Left ventricle myocardium inferior (tissue), 1 donor: ENCODE data around the gene MT1M. TPM values are rescaled to one million over a fixed set of nuclear protein-coding genes. Genes with fewer than 3 reads are reported as not detected.
A peak's percentile ranks its signal among the peaks of the same experiment; 100 is the strongest.

ENCODE experiments used
- DNase-seq: peaks from one replicate; pipeline ENCODE4 v3.0.0-alpha.2; 2020
- H3K27ac ChIP-seq: fragments of 200-600 bp; replicated peaks from 2 replicates; pipeline ENCODE4 v1.8.0; 2021
- H3K27me3 ChIP-seq: fragments of 200-600 bp; 2 replicates; pipeline ENCODE4 v1.8.0; 2021; ENCODE audit warnings: low read depth
- H3K36me3 ChIP-seq: fragments of 200-600 bp; 2 replicates; pipeline ENCODE4 v1.8.0; 2021
- H3K4me1 ChIP-seq: fragments of 200-600 bp; 2 replicates; pipeline ENCODE4 v1.8.0; 2021
- H3K4me3 ChIP-seq: fragments of 200-600 bp; 2 replicates; pipeline ENCODE4 v1.8.0; 2021; ENCODE audit warnings: mild to moderate bottlenecking, moderate library complexity
- H3K9me3 ChIP-seq: fragments of 200-600 bp; replicated peaks from 2 replicates; pipeline ENCODE4 v1.8.0; 2021
- intact Hi-C: fragments of 100-400 bp; cut with micrococcal nuclease; formaldehyde crosslinking; loops from one replicate; pipeline ENCODE4 v1.11.0; 2022
- total RNA-seq: library from RNA; stranded (reverse); fragmentation: NEBNext Ultra II Directional; extraction: Animal tissue kit (Norgen Biotek cat#: 25700); gene quantifications from one replicate; pipeline ENCODE4 v1.2.1, GENCODE V29; 2021
- TF ChIP-seq, protein P1 (sequence below): fragments of 200-600 bp; IDR thresholded peaks from 2 replicates; pipeline ENCODE4 v1.8.0; 2021; ENCODE audit warnings: antibody characterized with exemption, mild to moderate bottlenecking, borderline replicate concordance
- donor health status: DM: no; HTN: yes; CAD: no; lungs with severe emphysema.

MT1M gene
- total RNA-seq, 1 donor from 2014 or later, result 3.1 TPM

DNA sequence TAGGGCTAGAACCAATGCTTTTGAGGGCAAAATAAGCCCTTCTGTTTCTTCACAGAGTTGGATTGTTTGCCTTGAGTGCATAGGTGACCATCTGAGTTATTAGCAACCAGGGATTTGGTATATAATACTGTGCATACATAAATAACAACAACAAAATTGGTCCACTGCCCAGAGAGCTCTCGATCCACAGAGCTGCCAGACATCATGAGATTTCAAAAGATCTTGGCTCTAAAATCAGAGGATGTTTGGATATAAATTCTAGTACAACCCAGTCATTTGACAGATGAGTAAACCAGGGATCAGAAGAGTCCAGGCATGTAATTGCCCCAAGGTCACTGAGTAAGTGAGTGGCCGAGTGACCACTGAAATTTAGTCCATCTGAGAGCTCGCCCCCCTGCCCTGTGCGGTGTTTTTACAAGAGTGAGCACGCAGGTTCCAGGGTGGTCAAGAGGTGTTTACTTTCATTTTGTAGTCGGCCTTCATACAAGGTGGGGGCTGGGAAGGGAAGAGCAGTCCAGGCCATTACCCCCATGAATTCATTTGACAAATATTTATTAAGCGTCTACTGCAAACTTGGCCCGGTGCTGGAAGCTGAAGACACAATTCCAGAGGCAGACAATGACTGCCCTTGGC, 25.9 kb upstream of the MT1M start:
- H3K27ac ChIP-seq, result peak overlapping the region; percentile 95
- DNase-seq, result no peak
- H3K36me3 ChIP-seq, result no peaks in the 10 kb centered on the region
- H3K4me3 ChIP-seq, result peak overlapping the region; percentile 22
- TF ChIP-seq, protein P1, sequence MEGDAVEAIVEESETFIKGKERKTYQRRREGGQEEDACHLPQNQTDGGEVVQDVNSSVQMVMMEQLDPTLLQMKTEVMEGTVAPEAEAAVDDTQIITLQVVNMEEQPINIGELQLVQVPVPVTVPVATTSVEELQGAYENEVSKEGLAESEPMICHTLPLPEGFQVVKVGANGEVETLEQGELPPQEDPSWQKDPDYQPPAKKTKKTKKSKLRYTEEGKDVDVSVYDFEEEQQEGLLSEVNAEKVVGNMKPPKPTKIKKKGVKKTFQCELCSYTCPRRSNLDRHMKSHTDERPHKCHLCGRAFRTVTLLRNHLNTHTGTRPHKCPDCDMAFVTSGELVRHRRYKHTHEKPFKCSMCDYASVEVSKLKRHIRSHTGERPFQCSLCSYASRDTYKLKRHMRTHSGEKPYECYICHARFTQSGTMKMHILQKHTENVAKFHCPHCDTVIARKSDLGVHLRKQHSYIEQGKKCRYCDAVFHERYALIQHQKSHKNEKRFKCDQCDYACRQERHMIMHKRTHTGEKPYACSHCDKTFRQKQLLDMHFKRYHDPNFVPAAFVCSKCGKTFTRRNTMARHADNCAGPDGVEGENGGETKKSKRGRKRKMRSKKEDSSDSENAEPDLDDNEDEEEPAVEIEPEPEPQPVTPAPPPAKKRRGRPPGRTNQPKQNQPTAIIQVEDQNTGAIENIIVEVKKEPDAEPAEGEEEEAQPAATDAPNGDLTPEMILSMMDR, result no peak
- H3K27me3 ChIP-seq, result no peaks in the 10 kb centered on the region
- intact Hi-C loops, result loop anchor here (10.0 kb wide), 1 partner anchor 92 kb away; no protein-coding TSS in a partner anchor
- peaks cover 57% of the 10 kb centered on the region for H3K4me1 ChIP-seq
- H3K9me3 ChIP-seq, result no peaks in the 10 kb centered on the region

DNA sequence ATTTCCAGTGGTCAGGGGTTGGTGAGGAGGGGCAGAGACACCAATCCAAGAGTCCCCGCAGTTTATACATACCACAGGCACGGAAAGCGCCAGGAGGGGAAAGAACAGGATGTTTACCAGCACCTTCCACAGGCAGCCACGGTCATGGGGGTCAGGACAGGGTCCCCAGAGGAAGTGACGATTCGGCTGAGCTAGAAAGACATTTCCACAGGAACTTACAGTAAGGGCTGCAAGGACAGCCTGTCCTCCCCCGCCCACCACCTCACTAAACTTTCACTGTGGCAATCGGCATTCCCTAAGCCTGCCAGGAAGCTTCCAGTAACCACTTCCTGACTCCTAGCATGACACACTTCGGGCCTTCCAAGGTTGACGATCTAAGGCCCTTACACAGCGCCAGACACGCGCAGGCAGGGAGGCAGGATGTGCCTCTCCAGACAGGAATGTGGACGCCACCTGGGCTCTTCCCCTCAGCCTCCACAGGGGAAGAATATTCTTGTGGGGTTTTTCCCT, 25.3 kb upstream of the MT1M start:
- Histone ChIP-seq H3K36me3 (no peaks in the 10 kb centered on the region), H3K27me3 (no peaks in the 10 kb centered on the region), H3K4me3 (peak overlapping the region; percentile 78), H3K9me3 (no peaks in the 10 kb centered on the region), H3K4me1 (peaks cover 63% of the 10 kb centered on the region), H3K27ac (peak overlapping the region; percentile 95)
- peak; percentile 68 for DNase-seq
- TF ChIP-seq, protein P1, result no peak
- intact Hi-C loops, result loop anchor here (10.0 kb wide), 1 partner anchor 92 kb away; no protein-coding TSS in a partner anchor

DNA sequence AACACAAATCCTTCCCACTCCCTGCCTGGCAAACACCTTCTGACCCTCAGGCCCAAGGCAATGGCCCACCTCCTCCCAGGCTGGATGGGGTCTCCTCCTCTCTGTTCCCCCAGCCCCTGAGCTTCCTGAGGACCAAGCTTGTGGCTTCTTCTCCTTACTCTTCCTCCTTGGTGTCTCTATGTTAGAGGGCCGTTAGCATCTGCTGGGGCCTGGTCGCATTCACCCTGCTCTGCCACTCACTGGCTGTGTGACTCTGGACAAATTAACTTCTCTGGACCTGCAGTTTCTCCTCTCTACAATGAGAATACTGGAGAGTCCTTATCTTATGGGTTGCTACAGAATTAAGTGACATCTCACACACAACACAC, 24.8 kb upstream of the MT1M start:
- Histone ChIP-seq H3K9me3 (no peaks in the 10 kb centered on the region), H3K27me3 (no peaks in the 10 kb centered on the region), H3K4me1 (peaks cover 66% of the 10 kb centered on the region), H3K36me3 (no peaks in the 10 kb centered on the region), H3K27ac (peak overlapping the region; percentile 95), H3K4me3 (peak overlapping the region; percentile 78)
- intact Hi-C loops, result loop anchor here (10.0 kb wide), 1 partner anchor 93 kb away; no protein-coding TSS in a partner anchor
- no peak for DNase-seq
- TF ChIP-seq, protein P1, result no peak

DNA sequence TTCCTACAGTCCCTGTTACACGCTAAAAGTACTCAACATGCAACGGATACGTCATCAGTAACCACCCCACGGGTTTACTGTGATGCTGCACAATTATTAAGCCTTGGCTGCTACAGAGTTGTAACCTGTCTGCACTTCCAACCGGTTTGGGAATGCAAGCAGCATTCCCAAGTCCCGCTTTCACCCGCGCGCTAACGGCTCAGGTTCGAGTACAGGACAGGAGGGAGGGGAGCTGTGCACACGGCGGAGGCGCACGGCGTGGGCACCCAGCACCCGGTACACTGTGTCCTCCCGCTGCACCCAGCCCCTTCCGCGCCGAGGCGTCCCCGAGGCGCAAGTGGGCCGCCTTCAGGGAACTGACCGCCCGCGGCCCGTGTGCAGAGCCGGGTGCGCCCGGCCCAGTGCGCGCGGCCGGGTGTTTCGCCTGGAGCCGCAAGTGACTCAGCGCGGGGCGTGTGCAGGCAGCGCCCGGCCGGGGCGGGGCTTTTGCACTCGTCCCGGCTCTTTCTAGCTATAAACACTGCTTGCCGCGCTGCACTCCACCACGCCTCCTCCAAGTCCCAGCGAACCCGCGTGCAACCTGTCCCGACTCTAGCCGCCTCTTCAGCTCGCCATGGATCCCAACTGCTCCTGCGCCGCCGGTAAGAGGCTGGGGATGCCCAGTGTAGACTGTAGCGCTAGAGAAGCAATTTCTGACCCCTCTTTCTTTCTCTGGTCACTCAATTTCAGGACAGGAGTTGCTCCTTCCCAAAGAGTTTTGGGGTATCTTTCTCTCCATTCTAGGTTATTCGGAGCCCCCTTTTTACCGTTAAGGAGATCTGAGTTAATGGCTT, 24.2 kb upstream of the MT1M start, which contains the start of gene MT2A:
Gene MT2A, plus strand, starts transcription at position 542 of the 833 bp plus-strand sequence. Its CDS starts 72 bp downstream, at position 614.
- Histone ChIP-seq H3K4me3 (peak within 1 kb of the TSS; percentile 78), H3K4me1 (peaks cover 66% of the 10 kb centered on the region), H3K36me3 (no peaks in the 10 kb centered on the region), H3K9me3 (no peaks in the 10 kb centered on the region), H3K27ac (peak within 1 kb of the TSS; percentile 95), H3K27me3 (no peaks in the 10 kb centered on the region)
- peak; percentile 97 for DNase-seq
- TF ChIP-seq, protein P1, result no peak
- intact Hi-C loops, result loop anchor here (10.0 kb wide), 1 partner anchor 93 kb away; no protein-coding TSS in a partner anchor

DNA sequence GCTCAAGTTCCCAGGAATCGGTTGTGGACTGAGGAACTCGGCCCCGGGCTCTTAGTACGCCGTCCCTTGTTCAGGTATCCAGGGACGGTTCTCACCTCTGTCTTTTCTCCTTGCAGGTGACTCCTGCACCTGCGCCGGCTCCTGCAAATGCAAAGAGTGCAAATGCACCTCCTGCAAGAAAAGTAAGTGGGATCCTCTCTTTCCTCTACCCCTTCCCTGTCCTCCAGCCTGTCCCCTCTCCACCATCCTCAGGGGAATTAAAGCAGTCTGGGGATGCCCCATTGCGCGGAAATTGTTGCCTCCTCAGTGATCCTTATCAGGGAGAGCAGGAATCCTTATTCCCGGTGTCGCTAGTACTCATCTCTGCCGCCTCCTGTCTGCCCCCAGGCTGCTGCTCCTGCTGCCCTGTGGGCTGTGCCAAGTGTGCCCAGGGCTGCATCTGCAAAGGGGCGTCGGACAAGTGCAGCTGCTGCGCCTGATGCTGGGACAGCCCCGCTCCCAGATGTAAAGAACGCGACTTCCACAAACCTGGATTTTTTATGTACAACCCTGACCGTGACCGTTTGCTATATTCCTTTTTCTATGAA, 23.5 kb upstream of the MT1M start:
- Histone ChIP-seq H3K4me3 (peak overlapping the region; percentile 78), H3K36me3 (no peaks in the 10 kb centered on the region), H3K9me3 (no peaks in the 10 kb centered on the region), H3K27ac (peak overlapping the region; percentile 95), H3K4me1 (peaks cover 66% of the 10 kb centered on the region), H3K27me3 (no peaks in the 10 kb centered on the region)
- TF ChIP-seq, protein P1, result peak; percentile 25
- no peak for DNase-seq
- intact Hi-C loops, result loop anchor here (10.0 kb wide), 1 partner anchor 94 kb away; no protein-coding TSS in a partner anchor
